Mucosa of stomach (tissue), 1 donor: ENCODE results near the gene BMERB1.

Source experiments
- H3K27me3 ChIP-seq: one replicate; pipeline ENCODE4 v1.7.0; 2013; ENCODE audit warnings: mild to moderate bottlenecking, low read length; ENCODE audit not compliant: control insufficient read depth, insufficient read depth
- H3K36me3 ChIP-seq: one replicate; pipeline ENCODE4 v1.7.0; 2013; ENCODE audit warnings: low read length; ENCODE audit not compliant: control insufficient read depth, insufficient read depth
- H3K4me1 ChIP-seq: one replicate; pipeline ENCODE4 v1.7.0; 2013; ENCODE audit warnings: mild to moderate bottlenecking, low read length; ENCODE audit not compliant: control insufficient read depth, insufficient read depth
- H3K4me3 ChIP-seq: one replicate; pipeline ENCODE4 v1.7.0; 2013; ENCODE audit warnings: low read length
- H3K9ac ChIP-seq: one replicate; pipeline ENCODE4 v1.7.0; 2013; ENCODE audit warnings: mild to moderate bottlenecking, low read length, moderate library complexity
- H3K9me3 ChIP-seq: one replicate; pipeline ENCODE4 v1.7.0; 2013; ENCODE audit warnings: mild to moderate bottlenecking, low read length, moderate library complexity; ENCODE audit not compliant: control insufficient read depth
- donor health status: Pancreatic carcinoma.

The BMERB1 gene

DNA sequence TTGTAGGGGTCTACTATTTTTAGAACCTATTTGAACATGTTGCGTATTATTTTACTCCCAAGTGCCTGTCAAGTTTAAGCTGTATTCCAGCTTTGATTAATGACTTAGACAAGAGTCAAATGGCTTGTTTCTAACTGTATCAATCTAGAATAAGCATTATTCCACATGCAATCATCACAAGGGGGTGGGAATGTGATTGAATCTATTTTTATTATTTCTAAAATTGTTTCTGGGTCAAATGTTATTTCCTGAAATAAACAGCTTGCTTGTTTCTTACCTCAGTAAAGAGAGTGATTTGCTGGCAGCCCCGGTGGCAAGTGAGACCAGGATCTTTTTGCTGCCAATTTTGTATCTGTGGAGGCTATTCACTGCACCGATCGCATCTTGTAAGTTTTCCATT is 187.1 kb downstream of the BMERB1 start:
- no peak overlapping the region for H3K4me3 ChIP-seq
- H3K36me3 ChIP-seq = peaks cover 15% of the 10 kb centered on the region
- no peak overlapping the region for H3K9ac ChIP-seq
- H3K4me1 ChIP-seq = no peaks in the 10 kb centered on the region
- H3K27me3 ChIP-seq = no peaks in the 10 kb centered on the region
- no peaks in the 10 kb centered on the region for H3K9me3 ChIP-seq

- H3K36me3 ChIP-seq = peaks cover 15% of the 10 kb centered on the region
- H3K9me3 ChIP-seq = no peaks in the 10 kb centered on the region
- no peaks in the 10 kb centered on the region for H3K27me3 ChIP-seq
- H3K4me3 ChIP-seq = no peak overlapping the region
- no peak overlapping the region for H3K9ac ChIP-seq
- no peaks in the 10 kb centered on the region for H3K4me1 ChIP-seq
These were observed 187.5 kb downstream of the BMERB1 start for GRCh38 chr16:15621889-15622288.

- Histone ChIP-seq H3K4me3 (no peak overlapping the region), H3K36me3 (peaks cover 18% of the 10 kb centered on the region), H3K9ac (no peak overlapping the region)
These were observed 197.5 kb downstream of the BMERB1 start for GRCh38 chr16:15631730-15632409.

GRCh38 chr16:15635926-15636325 is 201.5 kb downstream of the BMERB1 start:
- H3K4me1 ChIP-seq = peaks cover 5% of the 10 kb centered on the region
- no peaks in the 10 kb centered on the region for H3K9me3 ChIP-seq
- H3K4me3 ChIP-seq = no peak overlapping the region
- H3K36me3 ChIP-seq = peaks cover 22% of the 10 kb centered on the region
- no peak overlapping the region for H3K9ac ChIP-seq
- H3K27me3 ChIP-seq = no peaks in the 10 kb centered on the region

More at GRCh38 chr16:15631730-15632409, 197.5 kb downstream of the BMERB1 start:
- Histone ChIP-seq H3K9me3 (no peaks in the 10 kb centered on the region), H3K4me1 (peaks cover 15% of the 10 kb centered on the region), H3K27me3 (no peaks in the 10 kb centered on the region)

- Histone ChIP-seq H3K4me3 (no peak overlapping the region), H3K4me1 (peaks cover 9% of the 10 kb centered on the region), H3K36me3 (peaks cover 22% of the 10 kb centered on the region), H3K27me3 (no peaks in the 10 kb centered on the region), H3K9ac (no peak overlapping the region), H3K9me3 (no peaks in the 10 kb centered on the region)
These were observed 202.0 kb downstream of the BMERB1 start for GRCh38 chr16:15636392-15636873.
